PC-9 (cell line): ENCODE data around the gene PIP5K1A.

Experiments
- EZH2 ChIP-seq: fragments of 200-600 bp; sonication (generic); IDR thresholded peaks from 2 replicates; pipeline ENCODE4 v1.8.0; 2017; ENCODE audit warnings: antibody characterized with exemption, low read depth
- TF ChIP-seq, protein P1 (sequence below): fragments of 200-600 bp; sonication (generic); conservative IDR thresholded peaks from 2 replicates; pipeline ENCODE4 v1.6.1; 2017; ENCODE audit warnings: mixed run types, antibody characterized with exemption, mild to moderate bottlenecking, moderate library complexity

- no peak for TF ChIP-seq EZH2
- TF ChIP-seq, protein P1, sequence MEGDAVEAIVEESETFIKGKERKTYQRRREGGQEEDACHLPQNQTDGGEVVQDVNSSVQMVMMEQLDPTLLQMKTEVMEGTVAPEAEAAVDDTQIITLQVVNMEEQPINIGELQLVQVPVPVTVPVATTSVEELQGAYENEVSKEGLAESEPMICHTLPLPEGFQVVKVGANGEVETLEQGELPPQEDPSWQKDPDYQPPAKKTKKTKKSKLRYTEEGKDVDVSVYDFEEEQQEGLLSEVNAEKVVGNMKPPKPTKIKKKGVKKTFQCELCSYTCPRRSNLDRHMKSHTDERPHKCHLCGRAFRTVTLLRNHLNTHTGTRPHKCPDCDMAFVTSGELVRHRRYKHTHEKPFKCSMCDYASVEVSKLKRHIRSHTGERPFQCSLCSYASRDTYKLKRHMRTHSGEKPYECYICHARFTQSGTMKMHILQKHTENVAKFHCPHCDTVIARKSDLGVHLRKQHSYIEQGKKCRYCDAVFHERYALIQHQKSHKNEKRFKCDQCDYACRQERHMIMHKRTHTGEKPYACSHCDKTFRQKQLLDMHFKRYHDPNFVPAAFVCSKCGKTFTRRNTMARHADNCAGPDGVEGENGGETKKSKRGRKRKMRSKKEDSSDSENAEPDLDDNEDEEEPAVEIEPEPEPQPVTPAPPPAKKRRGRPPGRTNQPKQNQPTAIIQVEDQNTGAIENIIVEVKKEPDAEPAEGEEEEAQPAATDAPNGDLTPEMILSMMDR: no peak
These were observed 96.5 kb downstream of the PIP5K1A start for GRCh38 chr1:151294742-151295462.
